HEK293T (cell line): ENCODE results near the gene RASGRP3.

Experiments used
- CTCF ChIA-PET: fragments of 350-600 bp; formaldehyde crosslinking; extraction: SDS; loops from one replicate; lab custom pipeline; 2021; ENCODE audit warnings: antibody characterized with exemption, inconsistent platforms; lab: Yijun Ruan, JAX
- POLR2A ChIA-PET: fragments of 350-600 bp; formaldehyde crosslinking; extraction: SDS; loops from one replicate; lab custom pipeline; 2020; ENCODE audit warnings: antibody characterized with exemption, inconsistent platforms; lab: Yijun Ruan, JAX
- DNase-seq: peaks from one replicate; pipeline ENCODE4 v3.0.0; 2012; ENCODE audit warnings: mixed read lengths; ENCODE audit errors: extremely low spot score
- ARNT ChIP-seq: fragments of 450-650 bp; IDR thresholded peaks from 2 replicates; pipeline ENCODE4 v1.6.1; 2017; ENCODE audit warnings: mild to moderate bottlenecking
- BHLHE40 ChIP-seq: fragments of 450-650 bp; IDR thresholded peaks from 2 replicates; pipeline ENCODE4 v1.6.1; 2016; ENCODE audit warnings: mild to moderate bottlenecking, moderate library complexity, borderline replicate concordance
- CTBP1 ChIP-seq: fragments of 450-650 bp; IDR thresholded peaks from 2 replicates; pipeline ENCODE4 v1.6.1; 2016; ENCODE audit warnings: borderline replicate concordance
- ELF4 ChIP-seq: fragments of 450-650 bp; IDR thresholded peaks from 2 replicates; pipeline ENCODE4 v1.6.1; 2017; ENCODE audit warnings: antibody characterized with exemption
- FOXA1 ChIP-seq: fragments of 450-650 bp; IDR thresholded peaks from 2 replicates; pipeline ENCODE4 v1.6.1; 2016; ENCODE audit warnings: mild to moderate bottlenecking
- FOXK2 ChIP-seq: fragments of 450-650 bp; IDR thresholded peaks from 2 replicates; pipeline ENCODE4 v1.6.1; 2016; ENCODE audit warnings: mild to moderate bottlenecking
- FOXM1 ChIP-seq: fragments of 450-650 bp; IDR thresholded peaks from 2 replicates; pipeline ENCODE4 v1.6.1; 2017; ENCODE audit warnings: mild to moderate bottlenecking, borderline replicate concordance
- HDGF ChIP-seq: fragments of 450-650 bp; IDR thresholded peaks from 2 replicates; pipeline ENCODE4 v1.6.1; 2017; ENCODE audit warnings: antibody characterized with exemption, borderline replicate concordance
- L3MBTL2 ChIP-seq: fragments of 450-650 bp; conservative IDR thresholded peaks from 2 replicates; pipeline ENCODE4 v1.6.1; 2016; ENCODE audit warnings: mild to moderate bottlenecking
- LEF1 ChIP-seq: fragments of 450-650 bp; IDR thresholded peaks from 2 replicates; pipeline ENCODE4 v1.6.1; 2017; ENCODE audit warnings: mild to moderate bottlenecking, borderline replicate concordance
- NFRKB ChIP-seq: fragments of 450-650 bp; IDR thresholded peaks from 2 replicates; pipeline ENCODE4 v1.6.1; 2016; ENCODE audit warnings: mild to moderate bottlenecking, moderate library complexity
- PKNOX1 ChIP-seq: fragments of 450-650 bp; IDR thresholded peaks from 2 replicates; pipeline ENCODE4 v1.6.1; 2016
- SP1 ChIP-seq: fragments of 450-650 bp; IDR thresholded peaks from 2 replicates; pipeline ENCODE4 v1.6.1; 2017
- SUZ12 ChIP-seq: fragments of 450-650 bp; IDR thresholded peaks from 2 replicates; pipeline ENCODE4 v1.6.1; 2016; ENCODE audit warnings: mild to moderate bottlenecking
- TARDBP ChIP-seq: fragments of 450-650 bp; IDR thresholded peaks from 2 replicates; pipeline ENCODE4 v1.6.1; 2016
- ZNF384 ChIP-seq: fragments of 450-650 bp; IDR thresholded peaks from 2 replicates; pipeline ENCODE4 v1.6.1; 2016

Gene RASGRP3

GRCh38 chr2:33606622-33607021 lies 130.2 kb downstream of the RASGRP3 start:
- no peak for DNase-seq
- ChIA-PET POLR2A (no interaction called here), CTCF (interaction anchor here (0.7 to 0.9 kb wide), 2 partner anchors 8 to 14 kb away, joined by 3 to 6 read pairs; no protein-coding TSS in a partner anchor)
- TF ChIP-seq ELF4 = no peak

- no peak for DNase-seq
- CTCF ChIA-PET = interaction anchor here (0.7 kb wide), 1 partner anchor 9 kb away, joined by 3 read pairs; no protein-coding TSS in a partner anchor
- POLR2A ChIA-PET = no interaction called here
- TF ChIP-seq ELF4 (no peak), SP1 (no peak), PKNOX1 (no peak), LEF1 (no peak), TARDBP (no peak), SUZ12 (no peak), HDGF (no peak), NFRKB (no peak), ZNF384 (no peak), FOXM1 (no peak), FOXK2 (no peak)
Observed at GRCh38 chr2:33607251-33607721, 130.8 kb downstream of the RASGRP3 start.

- no peak for DNase-seq
- TF ChIP-seq L3MBTL2 = no peak
- TF ChIP-seq LEF1 = no peak
- TF ChIP-seq ZNF384 = no peak
- TF ChIP-seq ARNT = no peak
- no peak for TF ChIP-seq FOXA1
- TF ChIP-seq ELF4 = no peak
- TF ChIP-seq HDGF = no peak
- POLR2A ChIA-PET = no interaction called here
- CTCF ChIA-PET = no interaction called here
Observed at GRCh38 chr2:33607905-33608304, 131.5 kb downstream of the RASGRP3 start.

GRCh38 chr2:33614190-33614589 lies 137.7 kb downstream of the RASGRP3 start:
- ChIA-PET POLR2A (no interaction called here), CTCF (no interaction called here)
- no peak for DNase-seq
- no peak for TF ChIP-seq SUZ12
- no peak for TF ChIP-seq L3MBTL2
- no peak for TF ChIP-seq HDGF
- TF ChIP-seq ZNF384 = no peak
- no peak for TF ChIP-seq FOXM1
- no peak for TF ChIP-seq PKNOX1
- TF ChIP-seq CTBP1 = no peak
- no peak for TF ChIP-seq FOXA1
- TF ChIP-seq NFRKB = no peak
- TF ChIP-seq BHLHE40 = no peak
- TF ChIP-seq TARDBP = no peak
